ENCODE results near the gene ZCCHC14.
"Not testable (repeated sequence)": the region's sequence is repeated elsewhere in the genome, so short reads cannot be mapped to it uniquely, and the experiment has no call there.

ZCCHC14 gene

DNA sequence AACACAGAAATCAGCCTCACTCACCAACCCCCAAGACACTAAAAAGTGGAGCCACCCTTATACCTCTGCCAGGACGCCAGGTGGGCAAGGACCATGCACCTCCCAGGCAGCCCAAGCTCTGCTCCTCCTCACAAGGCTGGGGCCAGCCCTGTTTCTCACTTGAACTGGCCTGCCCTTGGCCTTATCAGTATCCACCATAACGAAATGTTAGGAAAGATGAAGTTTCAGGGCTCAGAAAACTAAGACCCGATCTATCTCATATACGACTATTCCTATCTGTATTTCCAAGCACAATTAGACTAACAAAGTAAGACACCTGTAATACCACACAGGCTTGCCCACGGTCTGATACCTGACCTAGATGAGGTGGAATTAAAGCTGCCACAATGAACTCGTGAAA lies 116.2 kb downstream of the ZCCHC14 start:
- no peak for DNase-seq

DNA sequence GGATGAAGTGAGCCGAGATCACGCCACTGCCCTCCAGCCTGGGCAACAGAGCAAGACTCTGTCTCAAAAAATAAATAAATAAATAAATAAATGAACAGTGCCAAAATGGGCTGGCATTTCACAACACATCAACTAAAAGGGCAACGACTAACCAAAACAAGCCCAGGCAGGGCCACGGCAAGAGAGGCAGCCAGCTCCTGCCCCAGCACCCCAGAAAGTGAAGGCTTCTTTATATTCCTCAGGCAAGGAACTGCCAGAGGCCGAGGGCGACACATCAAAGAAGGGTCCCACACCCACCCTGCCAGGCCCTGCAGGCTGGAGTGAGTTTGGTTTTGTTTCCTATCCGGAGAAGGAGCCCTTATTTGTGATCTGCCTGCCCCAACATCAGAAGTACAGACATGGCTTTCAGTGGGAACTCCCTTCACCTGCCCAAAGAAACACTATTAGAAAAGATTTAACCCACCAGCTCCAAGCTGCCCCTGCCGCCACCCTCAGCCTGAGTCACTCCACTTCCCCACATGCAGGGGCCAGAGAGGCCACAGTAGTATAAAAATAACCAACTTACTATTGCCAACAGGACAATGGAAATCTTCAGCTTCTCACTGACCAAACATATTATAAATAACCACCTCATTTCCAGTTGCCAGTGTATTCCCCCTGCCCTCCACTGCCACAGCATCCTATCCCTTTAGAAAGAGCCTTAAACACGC lies 117.2 kb downstream of the ZCCHC14 start:
- no peak for DNase-seq

DNA sequence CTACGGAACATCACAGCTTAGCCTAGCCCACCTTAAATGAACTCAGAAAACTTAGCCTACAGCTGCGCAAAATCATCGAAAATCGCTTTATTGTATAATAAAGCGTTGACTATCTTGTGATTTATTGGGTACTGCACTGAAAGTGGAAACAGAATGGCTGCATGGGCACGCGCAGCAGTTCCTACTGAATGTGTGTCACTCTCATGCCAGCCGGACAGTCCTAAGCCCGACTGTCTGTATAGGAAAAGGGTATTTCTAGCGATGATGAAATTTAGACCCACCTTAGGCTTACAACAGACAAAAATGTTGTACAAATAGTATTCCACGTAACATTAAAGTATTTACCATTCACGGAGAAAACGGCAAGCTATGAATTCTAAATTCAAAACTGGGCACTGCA lies 118.5 kb downstream of the ZCCHC14 start:
- no peak for DNase-seq

DNA sequence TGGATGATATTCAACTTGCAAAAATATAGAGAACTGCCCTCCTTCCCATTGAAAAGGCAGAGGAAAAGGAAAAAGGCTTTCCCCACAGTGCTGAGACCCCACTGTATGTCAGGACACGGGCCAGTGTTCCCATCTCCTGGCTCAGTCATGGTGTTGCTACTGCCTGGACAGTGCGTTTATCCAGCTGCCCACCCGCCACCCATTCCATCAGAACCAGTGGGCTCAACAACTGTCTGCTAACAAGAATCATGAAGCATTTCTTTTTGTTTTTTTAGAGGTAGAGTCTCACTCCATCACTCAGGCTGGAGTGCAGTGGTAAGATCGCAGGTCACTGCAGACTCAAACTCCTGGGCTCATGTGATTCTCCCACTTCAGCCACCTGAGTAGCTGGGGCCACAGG lies 120.5 kb downstream of the ZCCHC14 start:
- no peak for DNase-seq

DNA sequence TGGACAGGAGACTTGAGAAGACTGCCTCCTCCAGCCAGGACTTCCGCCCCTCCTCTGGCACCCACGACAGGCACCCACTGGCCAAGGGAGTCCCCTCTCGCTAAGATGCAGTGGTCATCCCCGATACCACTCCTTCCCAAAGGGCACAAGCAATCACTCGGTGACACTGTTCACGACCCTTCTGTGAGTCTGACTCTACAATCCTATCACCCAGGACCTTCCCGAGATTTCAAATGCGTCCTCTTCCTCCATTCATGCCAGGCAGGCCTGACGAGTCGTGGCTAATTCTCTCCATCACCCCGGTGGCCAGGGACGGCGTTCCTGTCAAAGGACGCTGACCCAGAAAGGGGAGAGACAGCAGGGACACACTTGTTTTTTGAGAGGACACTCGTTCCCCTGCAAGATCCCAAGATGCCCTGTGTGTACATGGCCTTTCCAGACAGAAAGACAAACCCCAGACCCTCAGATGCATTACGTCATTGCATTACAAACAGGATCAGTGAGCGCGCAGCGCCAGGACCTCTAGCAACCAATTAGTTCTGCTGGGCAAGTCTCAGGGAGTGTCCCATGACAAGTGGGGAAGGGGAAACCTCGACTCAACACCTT lies 121.5 kb downstream of the ZCCHC14 start:
- no peak for DNase-seq

DNA sequence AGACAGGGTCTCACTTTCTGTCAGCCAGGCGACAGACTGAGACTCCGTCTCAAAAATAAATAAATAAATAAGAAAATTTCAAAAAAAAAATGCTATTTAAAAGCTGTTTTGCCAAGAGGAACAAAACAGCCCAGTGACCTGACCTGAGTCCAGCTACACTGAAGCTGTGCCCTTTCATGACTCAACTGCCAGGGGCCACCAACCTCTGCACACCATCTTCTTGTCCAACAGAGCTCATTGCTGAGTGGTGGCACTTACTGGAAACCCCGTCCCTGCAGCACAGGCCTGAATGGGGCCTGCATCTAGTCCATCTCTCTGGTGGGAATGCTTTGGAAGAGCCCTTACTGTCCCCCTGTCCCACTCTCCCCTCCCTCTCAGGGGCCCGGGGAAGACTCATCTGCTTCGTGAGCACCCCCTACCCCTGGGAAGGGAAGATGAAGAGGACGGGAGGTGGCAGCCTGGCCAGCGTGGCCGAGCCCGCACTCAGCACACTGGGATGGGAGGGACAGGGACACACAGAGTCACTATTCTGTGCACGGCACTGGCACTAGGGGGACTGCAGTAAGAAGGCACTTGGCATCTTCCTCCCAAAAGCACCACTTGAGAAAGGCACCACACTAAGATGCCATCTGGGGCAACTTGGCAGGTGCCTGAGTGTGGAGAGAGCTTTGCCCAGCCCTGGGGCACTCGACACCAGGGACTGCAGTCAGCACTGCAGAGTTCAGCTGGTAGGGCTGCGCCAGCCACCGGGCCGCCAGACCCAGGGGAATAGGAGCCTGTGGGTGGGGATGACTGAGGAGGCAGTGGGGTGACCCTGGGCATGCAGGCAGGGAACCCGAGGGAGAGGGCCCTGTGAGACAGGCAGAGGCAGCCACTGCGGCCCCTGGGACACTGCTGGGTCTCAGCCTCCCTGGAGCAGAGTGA lies 122.8 kb downstream of the ZCCHC14 start:
- DNase-seq, result peak; percentile 85

DNA sequence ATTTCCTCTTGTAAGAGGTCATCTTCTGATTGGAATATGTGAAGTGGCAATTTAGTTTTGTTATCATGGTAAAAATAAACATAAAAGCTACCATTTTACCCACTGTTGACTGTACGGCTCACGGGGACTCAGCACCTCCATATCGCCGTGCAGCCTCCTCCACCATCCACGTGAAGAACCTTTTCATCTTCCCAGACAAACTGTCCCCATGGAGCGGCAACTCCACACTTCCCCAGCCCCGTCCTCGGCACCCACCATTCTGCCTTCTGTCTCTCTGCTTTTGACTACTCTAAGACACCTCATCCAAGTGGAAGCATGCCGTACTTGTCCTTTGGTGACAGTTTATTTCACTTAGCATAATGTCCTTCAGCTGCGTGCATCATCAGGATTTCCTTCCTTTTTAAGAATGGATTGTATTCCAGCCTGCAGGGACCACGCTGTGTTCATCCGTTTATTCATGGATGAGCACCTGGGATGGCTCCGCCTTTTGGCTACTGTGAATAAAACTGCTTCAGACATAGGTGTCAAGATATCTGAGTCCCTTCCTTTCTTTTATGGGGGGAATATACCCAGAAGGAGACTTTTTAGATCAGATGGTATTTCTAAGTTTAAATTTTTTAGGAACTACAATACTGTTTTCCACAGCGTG lies 123.6 kb downstream of the ZCCHC14 start:
- DNase-seq, result no peak

DNA sequence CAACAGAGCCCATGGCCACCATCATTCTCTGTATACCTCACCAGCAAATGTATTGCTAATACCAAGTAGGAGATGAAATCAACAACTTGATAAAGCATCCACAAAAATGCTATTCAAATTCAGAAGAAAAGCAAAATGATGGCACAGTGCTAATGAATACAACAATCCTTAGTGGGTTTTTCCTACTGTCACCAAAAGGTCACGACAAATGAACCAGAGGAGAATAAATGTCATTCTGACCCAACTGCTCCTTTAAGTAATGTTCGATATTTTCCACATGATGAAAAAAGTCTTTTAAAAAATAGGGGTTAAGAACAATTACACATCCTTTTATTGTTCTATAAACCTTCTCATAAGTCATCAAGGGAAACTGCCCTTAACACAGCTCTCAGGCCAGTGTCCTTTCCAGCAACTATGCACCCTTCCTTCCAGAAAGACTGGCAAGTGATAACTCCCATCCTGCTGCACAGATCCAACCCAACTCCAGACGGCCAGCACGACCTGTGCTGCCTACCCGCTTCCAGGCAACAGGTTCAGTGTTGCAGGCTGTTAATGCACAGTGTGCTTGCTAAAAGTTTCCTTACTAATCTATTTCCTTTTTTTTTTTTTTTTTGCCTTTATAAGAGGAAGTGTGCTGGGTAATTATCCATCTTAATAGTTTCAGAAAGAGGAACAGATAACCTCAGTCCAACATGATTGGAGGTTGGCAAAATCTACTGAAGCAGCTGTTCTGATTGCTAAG lies 124.6 kb downstream of the ZCCHC14 start:
- DNase-seq, result no peak

DNA sequence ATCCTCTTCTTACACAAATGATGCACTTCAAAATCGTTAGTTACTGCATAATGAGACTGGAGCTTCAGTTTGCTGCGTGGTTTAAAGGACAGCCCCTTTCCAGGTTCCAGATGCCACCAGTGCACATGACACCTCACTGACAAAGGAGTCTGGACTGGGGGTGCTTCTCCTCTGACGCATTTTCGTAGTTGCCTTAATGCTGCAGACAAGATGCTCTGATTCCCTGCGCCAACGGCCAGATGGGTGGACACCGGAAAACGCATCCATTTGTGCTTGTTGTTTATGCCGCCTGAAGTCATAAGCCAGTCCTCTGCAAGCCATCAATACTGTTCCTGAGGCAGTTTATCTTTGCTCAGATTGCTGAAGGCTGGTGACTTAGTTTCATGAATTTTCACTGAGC lies 125.3 kb downstream of the ZCCHC14 start:
- peak; percentile 92 for DNase-seq

DNA sequence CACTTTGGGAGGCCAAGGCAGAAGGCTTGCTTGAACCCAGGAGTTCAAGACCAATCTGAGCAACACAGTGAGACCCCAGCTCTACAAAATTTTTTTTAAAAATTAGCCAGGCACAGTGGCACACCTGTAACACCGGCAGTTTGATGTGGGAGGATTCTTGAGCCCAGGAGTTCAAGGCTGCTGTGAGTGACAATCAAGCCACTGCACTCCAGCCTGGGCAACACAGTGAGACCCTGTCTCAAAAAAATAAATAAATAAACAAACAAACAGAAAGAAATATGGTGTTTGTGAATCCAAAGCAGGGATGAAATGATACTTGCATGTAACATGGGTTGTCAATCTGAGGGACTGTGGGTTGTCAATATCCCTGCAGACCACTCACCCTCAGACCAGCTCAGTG lies 125.9 kb downstream of the ZCCHC14 start:
- no peak for DNase-seq

DNA sequence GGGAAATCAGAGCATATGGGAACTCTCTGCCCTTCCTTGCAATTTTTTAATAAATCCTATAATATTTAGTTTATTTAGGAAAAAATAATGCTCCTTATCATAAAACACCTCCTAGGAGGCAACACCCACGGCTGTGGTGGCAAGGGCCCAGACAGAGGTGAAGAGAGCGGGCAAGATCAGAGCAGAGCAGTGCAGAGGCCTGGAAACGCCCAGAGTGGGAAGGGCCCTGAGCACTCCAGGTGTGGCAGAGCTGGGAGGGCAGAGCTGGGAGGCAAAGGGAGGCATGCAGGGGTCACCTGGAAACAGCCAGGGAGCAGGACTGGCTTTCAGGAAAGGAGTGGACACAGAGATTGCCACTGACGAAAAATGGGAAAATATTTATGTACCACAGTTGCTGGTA lies 126.5 kb downstream of the ZCCHC14 start:
- DNase-seq, result no peak

DNA sequence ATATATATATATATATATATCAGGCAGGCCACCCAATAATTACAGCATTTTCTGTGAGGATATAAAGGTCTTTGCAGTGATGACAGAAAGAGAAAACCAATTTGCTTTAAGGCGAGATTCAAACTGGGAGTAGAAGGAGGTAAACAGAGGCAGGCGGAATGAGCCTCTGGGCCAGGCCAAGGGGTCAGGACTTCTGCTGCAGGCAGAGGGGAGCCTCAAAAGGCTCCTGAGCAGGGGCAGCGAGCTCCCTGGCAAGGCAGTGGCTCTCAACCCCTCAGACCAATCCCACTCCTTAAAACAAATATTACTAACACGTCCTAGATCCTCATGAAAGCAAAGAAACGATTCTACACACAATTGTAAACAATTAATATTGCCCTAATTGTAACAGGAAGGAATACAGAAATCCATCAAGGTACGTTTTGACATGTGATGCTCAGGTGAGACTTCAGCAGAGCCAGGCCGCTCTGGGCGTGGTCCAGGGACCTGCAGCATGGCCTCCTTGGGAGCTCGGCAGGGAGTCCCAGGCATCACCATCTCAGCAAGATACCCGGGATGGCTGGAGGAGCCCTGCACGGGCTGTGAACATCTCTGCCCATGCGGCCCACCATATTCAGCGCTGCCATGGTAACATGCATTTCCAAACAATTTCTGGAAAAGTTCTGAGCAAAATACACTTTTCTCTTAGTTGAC lies 127.7 kb downstream of the ZCCHC14 start:
- DNase-seq, result no peak

DNA sequence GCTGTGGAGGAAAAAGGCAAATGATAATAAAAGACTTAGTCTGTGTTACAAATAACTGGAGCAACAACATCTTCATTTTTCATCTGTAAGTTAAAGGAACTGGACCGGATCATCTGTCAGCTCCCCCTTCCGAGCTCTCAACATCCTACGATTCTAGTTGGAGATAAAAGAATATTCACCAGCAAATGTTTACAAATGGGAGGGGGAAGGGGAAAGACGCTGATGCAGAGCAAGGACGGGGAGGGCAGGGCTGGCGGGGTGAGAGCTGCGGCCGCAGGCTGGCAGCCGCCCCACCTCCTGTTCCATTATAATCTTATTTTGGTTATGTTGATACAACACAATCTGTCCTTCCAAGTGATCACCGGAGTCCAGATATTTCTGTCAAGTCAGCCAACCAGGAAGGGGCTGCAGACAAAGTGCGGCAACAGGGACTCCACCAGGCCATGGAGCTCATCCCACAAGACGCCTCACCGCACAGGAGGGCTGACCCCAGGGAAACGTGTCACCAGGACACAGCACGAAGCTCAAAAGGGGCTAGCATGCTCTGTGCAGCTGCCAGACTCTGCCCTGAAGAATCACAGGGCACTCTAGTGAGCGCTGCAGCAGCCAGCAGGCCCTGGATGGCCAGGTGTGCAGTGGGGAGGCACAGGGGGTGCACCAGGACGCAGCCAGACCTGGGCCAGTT lies 128.9 kb downstream of the ZCCHC14 start:
- peak; percentile 44 for DNase-seq

DNA sequence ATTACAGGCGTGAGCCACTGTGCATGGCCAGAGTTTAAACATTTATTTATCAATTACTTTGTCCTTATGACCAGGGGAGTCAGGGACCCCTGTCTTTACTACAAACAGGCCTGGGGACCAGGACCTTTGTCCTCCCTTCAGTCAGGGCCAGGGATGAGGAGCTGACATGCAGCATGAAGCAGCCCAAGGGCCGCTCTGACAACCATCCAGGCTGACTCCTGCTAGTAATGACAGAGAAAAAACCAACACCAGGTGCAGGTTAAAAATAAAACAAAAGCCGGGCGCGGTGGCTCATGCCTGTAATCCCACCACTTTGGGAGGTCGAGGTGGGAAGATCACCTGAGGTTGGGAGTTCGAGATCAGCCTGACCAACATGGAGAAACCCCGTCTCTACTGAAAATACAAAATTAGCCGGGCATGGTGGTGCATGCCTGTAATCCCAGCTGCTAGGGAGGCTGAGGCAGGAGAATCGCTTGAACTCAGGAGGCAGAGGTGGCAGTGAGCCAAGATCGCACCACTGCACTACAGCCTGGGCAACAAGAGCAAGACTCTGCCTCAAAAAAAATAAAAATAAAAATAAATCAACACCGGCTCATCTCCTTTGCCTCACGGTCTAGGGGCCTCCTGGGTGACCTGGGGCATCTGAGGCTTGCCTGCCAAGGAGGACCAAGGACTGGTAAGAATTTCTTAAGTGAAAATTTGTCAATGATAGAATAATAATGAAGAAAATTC lies 129.8 kb downstream of the ZCCHC14 start:
- DNase-seq, result not testable (repeated sequence)

DNA sequence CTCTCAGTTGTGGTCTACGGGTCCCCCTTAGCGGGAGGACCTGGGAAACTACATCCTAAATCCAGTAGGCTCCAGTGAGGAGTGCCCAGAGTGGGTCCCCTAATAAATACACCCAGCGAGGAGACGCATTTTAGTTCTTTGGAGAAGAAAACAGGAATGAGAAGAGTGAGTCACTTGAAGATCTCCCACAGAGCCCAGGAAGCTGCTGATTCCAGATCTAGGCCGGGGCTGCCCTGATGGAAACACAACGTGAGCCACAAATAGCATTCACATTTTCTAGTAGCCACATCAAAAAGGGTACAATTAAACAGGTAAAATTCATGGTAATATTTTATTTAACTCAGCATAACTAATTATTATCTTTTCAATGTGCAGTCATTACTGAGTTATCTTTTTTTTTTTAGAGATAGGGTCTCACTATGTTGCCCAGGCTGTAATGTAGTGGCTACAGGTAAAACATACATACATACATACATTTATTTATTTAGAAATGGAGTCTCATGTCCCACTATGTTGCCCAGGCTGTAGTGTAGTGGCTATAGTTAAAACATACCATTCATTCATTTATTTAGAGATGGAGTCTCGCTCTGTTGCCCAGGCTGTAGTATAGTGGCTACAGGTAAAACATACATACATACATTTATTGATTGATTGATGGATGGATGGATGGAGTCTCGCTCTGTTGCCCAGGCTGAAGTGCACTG lies 130.8 kb downstream of the ZCCHC14 start:
- no peak for DNase-seq

DNA sequence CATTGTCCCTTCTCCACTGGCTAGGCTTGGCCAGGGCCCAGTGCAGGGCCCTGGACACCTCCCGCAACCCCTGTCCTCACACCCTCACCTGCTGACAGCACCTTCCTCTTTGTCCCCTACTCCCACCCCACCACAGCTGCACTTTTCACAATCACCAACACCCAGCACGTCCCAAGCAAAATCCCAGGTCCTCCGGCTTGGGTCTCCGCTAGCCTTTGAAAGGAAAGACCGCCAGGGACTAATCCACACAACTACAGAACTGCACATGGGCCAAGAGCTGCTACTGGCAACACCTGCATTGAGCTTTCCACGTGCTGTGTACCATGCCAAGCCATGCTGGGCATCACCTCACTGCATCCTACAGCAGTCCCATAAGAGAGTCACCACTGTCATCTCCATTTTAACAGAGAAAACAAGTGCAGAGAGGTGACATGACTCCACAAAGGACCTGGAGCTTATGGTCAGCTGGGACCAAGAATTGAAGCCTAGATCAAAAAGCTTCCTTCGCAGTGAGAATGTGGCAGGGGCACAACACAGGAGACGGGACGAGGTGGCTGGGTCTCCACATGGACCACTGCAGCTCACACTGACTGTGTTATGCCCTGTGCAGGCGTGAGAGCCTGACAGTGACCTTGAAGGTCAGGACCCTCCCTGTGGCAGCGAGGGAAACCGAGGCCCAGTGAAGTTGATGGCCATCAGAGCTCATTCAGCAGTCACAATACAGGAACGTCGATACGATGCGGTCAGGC lies 131.8 kb downstream of the ZCCHC14 start:
- no peak for DNase-seq

DNA sequence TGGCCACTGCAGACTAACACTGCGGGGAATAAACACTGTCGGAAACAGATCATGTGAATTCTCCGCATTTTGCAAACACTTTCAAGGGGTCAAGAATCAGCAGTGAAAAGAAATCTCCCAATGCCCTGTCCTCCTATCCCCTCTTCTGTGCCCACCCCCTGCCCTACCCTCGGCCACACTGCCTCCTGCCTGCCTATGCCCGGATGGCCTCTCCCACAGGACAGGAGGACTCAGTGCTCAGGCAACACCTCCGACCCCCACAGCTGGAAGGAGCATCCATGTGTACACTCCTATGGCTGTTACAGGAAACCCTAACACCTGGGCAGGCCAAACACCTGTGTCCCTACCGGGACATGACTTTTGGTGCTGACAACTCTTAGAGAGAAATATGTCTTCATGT lies 133.7 kb downstream of the ZCCHC14 start:
- DNase-seq, result no peak

DNA sequence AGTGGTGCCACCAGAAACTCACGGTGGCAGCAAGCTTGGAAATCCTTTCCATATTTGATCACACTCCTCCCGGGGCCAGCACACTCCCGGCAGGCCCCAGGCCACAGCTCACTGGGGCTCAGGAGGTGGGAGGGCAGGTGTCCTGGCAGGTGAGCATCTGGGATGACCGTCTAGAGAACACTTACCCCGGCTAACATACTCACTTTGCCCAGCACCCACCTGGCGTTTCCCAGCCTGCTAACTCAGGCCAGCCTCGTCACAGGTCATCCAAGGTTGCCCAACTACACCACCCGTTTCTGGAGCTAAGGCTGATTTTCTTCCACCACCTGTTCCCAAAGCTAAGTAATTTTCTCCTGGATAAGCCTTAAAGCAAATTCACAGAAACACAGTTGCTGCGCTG lies 134.1 kb downstream of the ZCCHC14 start:
- DNase-seq, result no peak

DNA sequence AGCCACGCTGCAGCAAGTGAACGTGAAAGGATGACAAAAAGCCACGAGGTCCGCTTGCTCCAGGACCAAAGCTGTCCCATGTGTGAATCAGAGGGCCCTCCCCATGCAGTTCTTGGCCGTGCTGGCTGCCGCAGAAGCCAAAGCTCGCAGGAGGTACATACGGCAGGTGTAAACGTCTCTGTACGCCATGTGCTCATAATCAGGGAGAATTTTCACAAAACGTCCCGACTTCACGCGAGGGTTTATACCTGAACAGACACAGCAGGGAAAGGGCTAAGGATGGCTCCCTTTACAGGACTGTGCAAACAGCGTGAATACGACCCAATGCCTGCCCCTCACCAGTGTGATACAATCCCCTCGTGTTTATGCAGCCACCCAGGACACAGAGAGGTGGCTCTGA lies 134.6 kb downstream of the ZCCHC14 start:
- DNase-seq, result no peak

Measured in NCI-H524 treated with DMSO at 0.1 percent for 48 hours (cell line).